A549 (cell line): ENCODE data around the gene TTC32.

Experiments
- EHF ChIP-seq: fragments of 250-450 bp; sonication (Bioruptor Pico); IDR thresholded peaks from 2 replicates; pipeline ENCODE4 v1.5.0; 2020; ENCODE audit warnings: mild to moderate bottlenecking
- ESRRA ChIP-seq: fragments of 150-350 bp; IDR thresholded peaks from 2 replicates; pipeline ENCODE4 v1.6.1; 2014; ENCODE audit warnings: mild to moderate bottlenecking, low read length, borderline replicate concordance
- JUNB ChIP-seq: fragments of >200 bp; sonication (Bioruptor Twin); formaldehyde crosslinking; IDR thresholded peaks from 2 replicates; pipeline ENCODE4 v1.6.1; 2016
- KDM1A ChIP-seq: fragments of 200-600 bp; sonication (generic); IDR thresholded peaks from 2 replicates; pipeline ENCODE4 v1.6.1; 2016; ENCODE audit warnings: low read depth, mild to moderate bottlenecking
- KDM5A ChIP-seq: fragments of 200-600 bp; sonication (generic); IDR thresholded peaks from 2 replicates; pipeline ENCODE4 v1.6.1; 2016; ENCODE audit warnings: antibody characterized with exemption, mild to moderate bottlenecking
- POLR2A ChIP-seq: IDR thresholded peaks from 2 replicates; pipeline ENCODE4 v1.6.1; 2012; ENCODE audit warnings: mild to moderate bottlenecking, low read length
- POLR2AphosphoS2 ChIP-seq: conservative IDR thresholded peaks from 2 replicates; pipeline ENCODE4 v1.6.1; 2012; ENCODE audit warnings: low read length, improper control_type of control experiment, inconsistent platforms
- RNF2 ChIP-seq: fragments of 200-600 bp; sonication (generic); IDR thresholded peaks from 2 replicates; pipeline ENCODE4 v1.6.1; 2016; ENCODE audit warnings: low read depth, mild to moderate bottlenecking, antibody characterized with exemption, moderate library complexity, borderline replicate concordance
- TF ChIP-seq, protein P1 (sequence below): fragments of >200 bp; sonication (Bioruptor Twin); formaldehyde crosslinking; IDR thresholded peaks from 3 replicates; pipeline ENCODE4 v1.5.1; 2016
- TF ChIP-seq, protein P2 (sequence below): fragments of 200-600 bp; sonication (generic); IDR thresholded peaks from 2 replicates; pipeline ENCODE4 v1.6.1; 2016; ENCODE audit warnings: antibody characterized with exemption, mild to moderate bottlenecking, moderate library complexity
- TF ChIP-seq, protein P3 (sequence below): fragments of 450-650 bp; IDR thresholded peaks from 2 replicates; pipeline ENCODE4 v1.6.1; 2014; ENCODE audit warnings: antibody characterized with exemption

DNA sequence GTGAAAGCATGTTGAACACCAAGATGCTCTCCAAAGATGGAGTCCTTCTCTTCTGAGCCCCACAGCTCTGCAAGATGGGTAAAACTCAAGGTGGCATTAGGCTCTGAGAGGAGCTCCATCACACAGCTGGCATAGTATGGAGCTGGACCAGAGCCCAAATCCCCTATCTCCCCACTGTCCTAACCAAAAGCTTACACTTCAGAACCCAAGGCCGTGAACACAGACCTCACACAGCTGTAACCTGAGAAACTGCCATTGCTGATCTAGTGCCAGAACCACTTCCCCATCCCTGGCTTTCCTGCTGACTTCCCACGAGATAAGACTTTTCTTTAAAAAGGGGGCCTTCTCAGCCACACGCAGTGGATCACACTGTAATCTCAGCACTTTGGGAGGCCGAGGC is 25.0 kb downstream of the TTC32 start:
- TF ChIP-seq, protein P1, sequence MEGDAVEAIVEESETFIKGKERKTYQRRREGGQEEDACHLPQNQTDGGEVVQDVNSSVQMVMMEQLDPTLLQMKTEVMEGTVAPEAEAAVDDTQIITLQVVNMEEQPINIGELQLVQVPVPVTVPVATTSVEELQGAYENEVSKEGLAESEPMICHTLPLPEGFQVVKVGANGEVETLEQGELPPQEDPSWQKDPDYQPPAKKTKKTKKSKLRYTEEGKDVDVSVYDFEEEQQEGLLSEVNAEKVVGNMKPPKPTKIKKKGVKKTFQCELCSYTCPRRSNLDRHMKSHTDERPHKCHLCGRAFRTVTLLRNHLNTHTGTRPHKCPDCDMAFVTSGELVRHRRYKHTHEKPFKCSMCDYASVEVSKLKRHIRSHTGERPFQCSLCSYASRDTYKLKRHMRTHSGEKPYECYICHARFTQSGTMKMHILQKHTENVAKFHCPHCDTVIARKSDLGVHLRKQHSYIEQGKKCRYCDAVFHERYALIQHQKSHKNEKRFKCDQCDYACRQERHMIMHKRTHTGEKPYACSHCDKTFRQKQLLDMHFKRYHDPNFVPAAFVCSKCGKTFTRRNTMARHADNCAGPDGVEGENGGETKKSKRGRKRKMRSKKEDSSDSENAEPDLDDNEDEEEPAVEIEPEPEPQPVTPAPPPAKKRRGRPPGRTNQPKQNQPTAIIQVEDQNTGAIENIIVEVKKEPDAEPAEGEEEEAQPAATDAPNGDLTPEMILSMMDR = no peak
- no peak for TF ChIP-seq POLR2AphosphoS2
- TF ChIP-seq KDM5A = no peak
- no peak for TF ChIP-seq ESRRA
- no peak for TF ChIP-seq POLR2A
- no peak for TF ChIP-seq RNF2
- no peak for TF ChIP-seq EHF (CRISPR knock-in tag)
- TF ChIP-seq KDM1A = no peak
- TF ChIP-seq, protein P2, sequence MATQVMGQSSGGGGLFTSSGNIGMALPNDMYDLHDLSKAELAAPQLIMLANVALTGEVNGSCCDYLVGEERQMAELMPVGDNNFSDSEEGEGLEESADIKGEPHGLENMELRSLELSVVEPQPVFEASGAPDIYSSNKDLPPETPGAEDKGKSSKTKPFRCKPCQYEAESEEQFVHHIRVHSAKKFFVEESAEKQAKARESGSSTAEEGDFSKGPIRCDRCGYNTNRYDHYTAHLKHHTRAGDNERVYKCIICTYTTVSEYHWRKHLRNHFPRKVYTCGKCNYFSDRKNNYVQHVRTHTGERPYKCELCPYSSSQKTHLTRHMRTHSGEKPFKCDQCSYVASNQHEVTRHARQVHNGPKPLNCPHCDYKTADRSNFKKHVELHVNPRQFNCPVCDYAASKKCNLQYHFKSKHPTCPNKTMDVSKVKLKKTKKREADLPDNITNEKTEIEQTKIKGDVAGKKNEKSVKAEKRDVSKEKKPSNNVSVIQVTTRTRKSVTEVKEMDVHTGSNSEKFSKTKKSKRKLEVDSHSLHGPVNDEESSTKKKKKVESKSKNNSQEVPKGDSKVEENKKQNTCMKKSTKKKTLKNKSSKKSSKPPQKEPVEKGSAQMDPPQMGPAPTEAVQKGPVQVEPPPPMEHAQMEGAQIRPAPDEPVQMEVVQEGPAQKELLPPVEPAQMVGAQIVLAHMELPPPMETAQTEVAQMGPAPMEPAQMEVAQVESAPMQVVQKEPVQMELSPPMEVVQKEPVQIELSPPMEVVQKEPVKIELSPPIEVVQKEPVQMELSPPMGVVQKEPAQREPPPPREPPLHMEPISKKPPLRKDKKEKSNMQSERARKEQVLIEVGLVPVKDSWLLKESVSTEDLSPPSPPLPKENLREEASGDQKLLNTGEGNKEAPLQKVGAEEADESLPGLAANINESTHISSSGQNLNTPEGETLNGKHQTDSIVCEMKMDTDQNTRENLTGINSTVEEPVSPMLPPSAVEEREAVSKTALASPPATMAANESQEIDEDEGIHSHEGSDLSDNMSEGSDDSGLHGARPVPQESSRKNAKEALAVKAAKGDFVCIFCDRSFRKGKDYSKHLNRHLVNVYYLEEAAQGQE = no peak
- TF ChIP-seq, protein P3, sequence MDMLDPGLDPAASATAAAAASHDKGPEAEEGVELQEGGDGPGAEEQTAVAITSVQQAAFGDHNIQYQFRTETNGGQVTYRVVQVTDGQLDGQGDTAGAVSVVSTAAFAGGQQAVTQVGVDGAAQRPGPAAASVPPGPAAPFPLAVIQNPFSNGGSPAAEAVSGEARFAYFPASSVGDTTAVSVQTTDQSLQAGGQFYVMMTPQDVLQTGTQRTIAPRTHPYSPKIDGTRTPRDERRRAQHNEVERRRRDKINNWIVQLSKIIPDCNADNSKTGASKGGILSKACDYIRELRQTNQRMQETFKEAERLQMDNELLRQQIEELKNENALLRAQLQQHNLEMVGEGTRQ = no peak
- no peak for TF ChIP-seq JUNB
